Liver (tissue), 3 donors: ENCODE results near the gene KCNQ1.

Experiments used
- EGR1 ChIP-seq, 2 donors: IDR thresholded peaks; 2 replicates each; pipeline ENCODE4 v1.6.1; 2016 to 2018; ENCODE audit warnings: antibody characterized with exemption in 2 of 2, low read depth in 2 of 2
- GABPA ChIP-seq, 2 donors: IDR thresholded peaks in 1 of 2; conservative IDR thresholded peaks in 1 of 2; 2 replicates each; pipeline ENCODE4 v1.6.1; 2016; ENCODE audit warnings: antibody characterized with exemption in 2 of 2, mild to moderate bottlenecking in 1 of 2, moderate library complexity in 1 of 2
- JUND ChIP-seq, 2 donors: IDR thresholded peaks; 2 replicates each; pipeline ENCODE4 v1.6.1; 2016; ENCODE audit warnings: antibody characterized with exemption in 2 of 2
- MAX ChIP-seq: IDR thresholded peaks from 2 replicates; pipeline ENCODE4 v1.6.1; 2016; ENCODE audit warnings: antibody characterized with exemption
- REST ChIP-seq: IDR thresholded peaks from 2 replicates; pipeline ENCODE4 v1.6.1; 2016; ENCODE audit warnings: antibody characterized with exemption, mild to moderate bottlenecking
- RXRA ChIP-seq, 2 donors: IDR thresholded peaks; 2 replicates each; pipeline ENCODE4 v1.6.1; 2017 to 2018; ENCODE audit warnings: antibody characterized with exemption in 2 of 2, mild to moderate bottlenecking in 1 of 2
- SP1 ChIP-seq: IDR thresholded peaks from 2 replicates; pipeline ENCODE4 v1.6.1; 2018; ENCODE audit warnings: antibody characterized with exemption, mild to moderate bottlenecking
- TAF1 ChIP-seq: conservative IDR thresholded peaks from 2 replicates; pipeline ENCODE4 v1.6.1; 2016; ENCODE audit warnings: antibody characterized with exemption, mild to moderate bottlenecking
- YY1 ChIP-seq: IDR thresholded peaks from 2 replicates; pipeline ENCODE4 v1.6.1; 2016; ENCODE audit warnings: antibody characterized with exemption, mild to moderate bottlenecking
- ZBTB33 ChIP-seq: IDR thresholded peaks from 2 replicates; pipeline ENCODE4 v1.6.1; 2016; ENCODE audit warnings: antibody characterized with exemption
- TF ChIP-seq, protein P1 (sequence below): fragments of 150-350 bp; IDR thresholded peaks from 2 replicates; pipeline ENCODE4 v1.5.1; 2017; ENCODE audit warnings: improper control_type of control experiment, low read depth, low read length; ENCODE audit not compliant: missing input control
- donor health status: healthy.
- donor health status: healthy.

DNA sequence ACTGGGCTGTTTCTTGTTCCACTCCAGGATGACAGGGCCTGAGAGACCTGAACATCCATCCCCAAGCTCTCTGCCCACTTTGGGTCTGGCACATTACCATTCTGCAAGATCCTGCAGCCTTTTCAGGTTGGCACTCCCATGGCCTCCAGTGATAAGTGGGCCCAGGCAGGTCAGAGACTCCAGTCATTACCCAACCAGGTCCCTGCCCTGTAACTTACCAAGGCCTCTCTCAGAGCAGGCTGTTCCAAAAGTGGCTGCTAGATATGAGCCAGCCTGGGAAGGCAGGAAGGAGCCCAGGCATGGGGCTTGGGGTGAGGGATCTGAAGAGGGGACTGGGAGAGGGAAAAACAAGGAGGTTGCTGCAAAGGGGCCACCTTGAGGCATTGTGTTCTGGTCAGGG is 219.1 kb downstream of the KCNQ1 start:
- TF ChIP-seq, protein P1, sequence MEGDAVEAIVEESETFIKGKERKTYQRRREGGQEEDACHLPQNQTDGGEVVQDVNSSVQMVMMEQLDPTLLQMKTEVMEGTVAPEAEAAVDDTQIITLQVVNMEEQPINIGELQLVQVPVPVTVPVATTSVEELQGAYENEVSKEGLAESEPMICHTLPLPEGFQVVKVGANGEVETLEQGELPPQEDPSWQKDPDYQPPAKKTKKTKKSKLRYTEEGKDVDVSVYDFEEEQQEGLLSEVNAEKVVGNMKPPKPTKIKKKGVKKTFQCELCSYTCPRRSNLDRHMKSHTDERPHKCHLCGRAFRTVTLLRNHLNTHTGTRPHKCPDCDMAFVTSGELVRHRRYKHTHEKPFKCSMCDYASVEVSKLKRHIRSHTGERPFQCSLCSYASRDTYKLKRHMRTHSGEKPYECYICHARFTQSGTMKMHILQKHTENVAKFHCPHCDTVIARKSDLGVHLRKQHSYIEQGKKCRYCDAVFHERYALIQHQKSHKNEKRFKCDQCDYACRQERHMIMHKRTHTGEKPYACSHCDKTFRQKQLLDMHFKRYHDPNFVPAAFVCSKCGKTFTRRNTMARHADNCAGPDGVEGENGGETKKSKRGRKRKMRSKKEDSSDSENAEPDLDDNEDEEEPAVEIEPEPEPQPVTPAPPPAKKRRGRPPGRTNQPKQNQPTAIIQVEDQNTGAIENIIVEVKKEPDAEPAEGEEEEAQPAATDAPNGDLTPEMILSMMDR = no peak
- TF ChIP-seq GABPA (IDR thresholded peaks at IDR 0.05 in 1 of 2, conservative IDR thresholded peaks at IDR 0.05 in 1 of 2) (no peak), SP1 (no peak), TAF1 (no peak), REST (no peak), YY1 (no peak), RXRA (IDR thresholded peaks at IDR 0.05) (no peak), JUND (IDR thresholded peaks at IDR 0.05) (no peak), ZBTB33 (no peak), MAX (no peak), EGR1 (IDR thresholded peaks at IDR 0.05; ENCODE audit: low read depth in 2 of 2) (no peak)
